D341Med (cell line): Measurements from ENCODE around the gene IL17A.

ENCODE experiments used
- DNase-seq: peaks from one replicate; pipeline ENCODE4 v3.0.0; 2012; ENCODE audit warnings: low spot score

Gene IL17A

GRCh38 chr6:52186075-52186474 lies at the start of gene IL17A:
Gene IL17A (plus strand): TSS chr6:52186375. CDS start chr6:52186432, 57 bp downstream.
- no peak for DNase-seq

DNA sequence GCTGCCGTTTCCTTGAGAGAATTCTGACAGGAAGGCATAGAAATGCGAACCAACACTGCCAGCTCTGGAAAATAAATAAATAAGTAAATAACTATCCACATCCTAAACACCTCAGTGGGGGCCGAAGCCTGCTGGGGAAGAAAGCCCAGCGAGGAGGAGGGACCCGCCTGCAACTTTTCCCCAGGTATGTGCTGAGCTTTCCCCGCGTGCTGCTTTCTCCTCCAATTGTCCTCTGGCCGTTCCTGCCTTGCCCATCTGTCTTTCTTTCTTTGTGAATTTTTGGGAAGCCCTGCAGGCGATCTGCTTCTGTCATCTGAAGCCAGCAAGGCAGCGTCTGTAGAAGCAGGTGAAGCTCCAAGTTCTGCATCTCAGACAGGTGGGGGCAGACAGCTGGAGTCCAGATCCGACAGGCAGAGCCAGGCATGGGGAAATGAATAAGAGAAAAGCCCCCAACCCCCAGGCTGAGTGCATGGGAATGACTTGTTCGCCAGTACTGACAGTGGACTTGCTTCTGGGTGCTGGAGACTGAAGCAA lies 49.2 kb upstream of the IL17A start:
- DNase-seq, result no peak

GRCh38 chr6:52138284-52138683 lies 47.9 kb upstream of the IL17A start:
- no peak for DNase-seq

GRCh38 chr6:52139985-52140680 lies 46.0 kb upstream of the IL17A start:
- DNase-seq, result no peak

DNA sequence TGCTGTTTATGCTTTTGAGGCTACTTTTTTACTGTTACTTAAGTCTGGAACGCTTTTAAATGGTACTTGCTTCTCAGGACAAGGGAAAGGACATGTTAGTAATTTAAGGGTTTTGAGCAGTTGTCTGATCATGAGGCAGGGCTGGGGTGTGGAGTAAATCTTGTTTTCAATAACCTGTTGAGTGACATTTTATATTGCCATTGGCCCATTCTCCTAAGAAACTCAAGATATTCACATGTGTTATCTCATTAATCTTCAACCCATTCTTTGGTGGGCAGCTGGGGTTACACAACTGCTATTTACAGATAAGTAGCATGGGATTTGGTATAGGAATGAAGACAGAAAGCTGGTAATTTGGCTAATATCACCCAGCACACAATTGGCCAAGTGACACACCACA lies 44.6 kb upstream of the IL17A start:
- DNase-seq, result no peak

DNA sequence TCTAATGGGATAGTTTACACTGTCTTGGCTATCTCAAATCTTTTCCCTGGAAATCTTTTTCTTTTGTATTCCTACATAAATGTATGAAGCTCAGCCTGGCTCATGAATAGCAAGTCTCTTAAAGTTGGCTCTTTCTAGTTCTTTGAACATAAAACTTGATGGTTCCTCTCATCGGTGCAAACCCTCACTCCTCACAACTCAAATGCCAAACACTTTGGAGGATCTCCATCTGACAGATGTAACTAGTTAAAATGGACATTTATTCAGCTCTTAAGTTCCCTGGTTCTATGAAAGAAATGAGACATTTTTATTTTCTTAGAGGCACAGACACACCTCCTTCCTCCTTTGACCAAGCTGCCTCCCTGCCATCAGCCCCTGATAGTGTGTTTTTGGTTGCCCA lies 43.6 kb upstream of the IL17A start:
- DNase-seq, result no peak

DNA sequence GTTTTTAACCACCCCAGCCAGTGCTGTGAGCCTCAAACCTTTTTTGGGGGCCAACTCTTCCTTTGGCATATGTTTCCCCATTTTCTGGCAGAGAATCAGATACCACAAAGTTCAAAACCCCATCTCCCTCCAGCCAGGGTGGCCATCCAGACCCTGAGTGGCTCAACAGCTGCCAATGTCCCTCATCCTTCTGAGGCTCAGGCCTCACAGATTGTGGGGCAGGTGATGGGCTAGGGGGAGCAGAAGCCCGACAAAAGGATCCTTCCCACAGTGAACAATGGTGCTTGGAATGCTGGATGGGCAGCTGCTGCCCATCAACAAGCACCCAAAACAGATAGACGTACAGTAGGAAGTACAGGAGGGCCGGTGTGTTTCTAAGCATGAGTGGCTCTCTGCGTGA lies 42.6 kb upstream of the IL17A start:
- DNase-seq, result no peak

GRCh38 chr6:52144196-52145076 lies 41.7 kb upstream of the IL17A start:
- no peak for DNase-seq

- DNase-seq, result no peak
Measured at GRCh38 chr6:52146851-52147445, 39.2 kb upstream of the IL17A start.

DNA sequence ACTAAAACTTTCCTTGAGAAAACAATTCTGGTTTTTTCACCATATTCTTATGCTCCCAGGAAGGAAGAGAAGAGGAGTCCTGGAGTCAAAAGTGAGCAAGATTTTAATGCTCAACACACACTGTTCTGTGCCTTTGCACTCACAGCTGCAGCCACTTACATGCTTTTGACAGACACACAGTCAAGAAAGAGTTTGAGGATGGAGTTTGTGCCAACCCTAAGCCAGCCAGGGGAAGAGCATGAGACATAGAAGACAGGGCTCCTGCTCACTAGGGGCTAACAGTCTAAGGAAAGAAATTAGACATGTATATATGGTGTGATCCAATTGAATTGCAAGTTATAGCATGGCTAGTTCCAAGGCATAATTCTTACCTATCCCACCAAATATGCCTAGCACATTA lies 37.1 kb upstream of the IL17A start:
- DNase-seq, result no peak

GRCh38 chr6:52149949-52150348 lies 36.2 kb upstream of the IL17A start:
- no peak for DNase-seq

DNA sequence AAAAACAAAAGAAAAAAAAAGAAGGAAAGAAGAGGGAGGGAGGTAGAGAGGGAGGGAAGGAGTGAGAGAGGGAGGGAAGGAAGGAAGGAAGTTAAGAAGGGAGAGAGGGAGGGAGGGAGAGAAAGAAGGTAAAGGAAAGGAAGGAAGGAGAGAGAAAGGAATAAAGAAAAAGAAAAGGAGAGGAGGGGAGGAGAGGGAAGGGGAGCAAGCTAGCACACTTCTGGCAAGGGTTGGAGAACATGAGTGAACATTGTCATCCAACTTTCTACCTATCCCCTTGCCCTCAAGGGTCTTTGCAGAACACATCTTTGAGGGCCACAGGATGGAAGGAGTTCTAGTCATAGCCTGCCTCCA lies 34.1 kb upstream of the IL17A start:
- DNase-seq, result no peak

GRCh38 chr6:52152711-52153160 lies 33.4 kb upstream of the IL17A start:
- DNase-seq, result no peak

DNA sequence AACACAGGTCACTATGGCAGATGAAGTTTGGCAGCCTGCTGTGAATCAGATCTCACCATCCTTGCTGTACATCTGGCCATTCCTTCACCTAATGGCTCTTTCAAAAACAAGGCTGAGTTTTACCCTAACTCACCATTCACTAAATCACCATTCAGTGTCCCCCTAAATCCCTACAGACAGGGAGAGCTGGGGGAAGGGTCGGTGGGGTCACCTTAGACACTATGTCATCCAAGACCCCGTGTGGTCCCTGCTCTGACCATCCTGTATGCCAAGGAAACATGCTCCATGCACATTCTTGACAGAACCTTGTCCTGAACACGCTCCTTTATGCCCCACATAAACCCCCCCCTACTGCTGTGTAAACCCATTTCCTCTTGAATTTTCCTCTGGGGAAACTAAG lies 31.8 kb upstream of the IL17A start:
- no peak for DNase-seq

GRCh38 chr6:52155791-52156576 lies 30.2 kb upstream of the IL17A start:
- no peak for DNase-seq

GRCh38 chr6:52157301-52157941 lies 28.8 kb upstream of the IL17A start:
- DNase-seq, result no peak

- no peak for DNase-seq
Measured at GRCh38 chr6:52160472-52161104, 25.6 kb upstream of the IL17A start.

DNA sequence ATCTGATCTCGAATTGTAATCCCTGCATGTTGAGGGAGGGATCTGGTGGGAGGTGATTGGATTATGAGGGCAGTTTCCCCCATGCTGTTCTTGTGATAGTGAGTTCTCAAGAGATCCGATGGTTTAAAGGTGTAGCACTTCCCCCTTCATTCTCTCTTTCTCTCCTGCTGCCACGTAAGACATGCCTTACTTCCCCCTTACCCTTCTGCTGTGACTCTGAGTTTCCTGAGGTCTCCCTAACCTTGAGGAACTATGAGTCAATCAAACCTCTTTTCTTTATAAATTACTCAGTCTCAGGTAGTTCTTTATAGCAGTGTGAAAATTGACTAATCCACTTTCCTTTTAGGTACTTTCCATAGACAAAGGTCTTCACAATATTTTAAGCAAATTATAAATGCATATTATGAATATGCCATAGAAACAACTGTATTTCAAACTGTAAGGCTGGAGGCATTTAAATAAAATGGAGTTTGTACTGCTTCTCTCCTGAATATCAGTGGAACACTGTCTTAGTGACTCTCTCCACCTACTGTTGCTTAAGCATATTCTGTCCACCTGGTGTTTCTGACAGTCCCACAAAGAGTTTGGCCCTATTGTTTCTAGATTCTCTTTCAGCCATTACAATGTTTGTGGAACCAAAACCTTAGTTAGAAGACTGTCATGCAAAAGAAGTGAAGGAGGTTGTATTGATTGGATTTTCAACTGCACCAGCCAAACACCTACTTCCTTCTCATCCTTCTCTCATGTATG lies 24.3 kb upstream of the IL17A start:
- DNase-seq, result no peak

- DNase-seq, result no peak
Measured at GRCh38 chr6:52162940-52163908, 23.0 kb upstream of the IL17A start.
